MCF 10A (cell line): ENCODE results near the gene EFNB1. TPM values are rescaled to one million over a fixed set of nuclear protein-coding genes. Genes with fewer than 3 reads are reported as not detected.

Source experiments
- BruUV-seq: library from RNA; stranded (reverse); fragments of 400-500 nt; replicated peaks from 2 replicates; lab custom pipeline; 2021; lab: Mats Ljungman, UMichigan
- CTCF ChIA-PET: fragments of 300-600 bp; sonication (Branson Sonifier 250); formaldehyde crosslinking; extraction: SDS; loops from one replicate; lab custom pipeline; 2021; ENCODE audit warnings: antibody characterized with exemption, inconsistent platforms; lab: Yijun Ruan, JAX
- POLR2A ChIA-PET: fragments of 300-600, 350-650 bp; sonication (Branson Sonifier 250); formaldehyde crosslinking; extraction: SDS; loops from one replicate; lab custom pipeline; 2020; ENCODE audit warnings: antibody characterized with exemption, inconsistent platforms; lab: Yijun Ruan, JAX
- DNase-seq: peaks from one replicate; pipeline ENCODE4 v3.0.0-alpha.2; 2018; ENCODE audit not compliant: unreplicated experiment
- H3K27ac Mint-ChIP-seq: one replicate; pipeline ENCODE4 v1.8.0; 2022; ENCODE audit warnings: mild to moderate bottlenecking, low read depth, mixed read lengths; ENCODE audit not compliant: unreplicated experiment
- H3K27me3 Mint-ChIP-seq: one replicate; pipeline ENCODE4 v1.8.0; 2022; ENCODE audit warnings: mixed read lengths; ENCODE audit not compliant: insufficient read depth, unreplicated experiment
- H3K36me3 Mint-ChIP-seq: one replicate; pipeline ENCODE4 v1.8.0; 2022; ENCODE audit warnings: mild to moderate bottlenecking, moderate library complexity, mixed read lengths; ENCODE audit not compliant: insufficient read depth, unreplicated experiment
- H3K4me1 Mint-ChIP-seq: one replicate; pipeline ENCODE4 v1.8.0; 2022; ENCODE audit warnings: mixed read lengths; ENCODE audit not compliant: insufficient read depth, unreplicated experiment
- H3K4me3 Mint-ChIP-seq: one replicate; pipeline ENCODE4 v1.8.0; 2022; ENCODE audit warnings: mild to moderate bottlenecking, moderate library complexity, mixed read lengths; ENCODE audit not compliant: unreplicated experiment
- H3K9me3 Mint-ChIP-seq: one replicate; pipeline ENCODE4 v1.8.0; 2022; ENCODE audit warnings: mixed read lengths; ENCODE audit not compliant: unreplicated experiment
- CTCF ChIP-seq: fragments of 200-600 bp; IDR thresholded peaks from one replicate; pipeline ENCODE4 v1.8.0; 2022; ENCODE audit warnings: antibody characterized with exemption, mild to moderate bottlenecking; ENCODE audit not compliant: unreplicated experiment
- intact Hi-C: fragments of 100-400 bp; cut with micrococcal nuclease; formaldehyde crosslinking; loops from 2 replicates; pipeline ENCODE4 v1.14.1; 2022
- total RNA-seq: library from RNA; stranded (reverse); gene quantifications from 2 replicates; pipeline ENCODE4 v1.2.3, GENCODE V29; 2022

EFNB1 gene
- total RNA-seq, 1 experiment from 2014 or later, result 42.9 TPM

GRCh38 chrX:68823413-68824151 is 5.2 kb upstream of the EFNB1 start:
- intact Hi-C loops, result loop anchor here (2.0 to 10.0 kb wide), 5 partner anchors 311 to 1274 kb away; partner anchors contain the start of gene EDA
- peaks cover 37% of the 10 kb centered on the region for H3K27me3 Mint-ChIP-seq
- ChIA-PET POLR2A (interaction anchor here (0.6 kb wide), 1 partner anchor 212 kb away, joined by 3 read pairs; no protein-coding TSS in a partner anchor), CTCF (interaction anchor here (0.5 to 12.3 kb wide), 23 partner anchors 10 to 565 kb away, joined by 3 to 204 read pairs (median 4); partner anchors contain the start of gene PJA1)
- H3K36me3 Mint-ChIP-seq, result no peaks in the 10 kb centered on the region
- TF ChIP-seq CTCF, result no peak
- no peaks in the 10 kb centered on the region for H3K9me3 Mint-ChIP-seq
- H3K4me3 Mint-ChIP-seq, result no peak overlapping the region
- H3K4me1 Mint-ChIP-seq, result peaks cover 14% of the 10 kb centered on the region
- no peak for DNase-seq
- no peak overlapping the region for H3K27ac Mint-ChIP-seq
- BruUV-seq, result no TSS peak

- Mint-ChIP-seq H3K36me3 (no peaks in the 10 kb centered on the region), H3K27me3 (peaks cover 37% of the 10 kb centered on the region), H3K4me1 (peaks cover 14% of the 10 kb centered on the region), H3K9me3 (no peaks in the 10 kb centered on the region), H3K4me3 (no peak overlapping the region), H3K27ac (no peak overlapping the region)
- ChIA-PET POLR2A (no interaction called here), CTCF (interaction anchor here (0.6 to 12.3 kb wide), 12 partner anchors 10 to 565 kb away, joined by 3 to 204 read pairs (median 4); no protein-coding TSS in a partner anchor)
- no peak for TF ChIP-seq CTCF
- intact Hi-C loops, result loop anchor here (5.0 to 10.0 kb wide), 4 partner anchors 311 to 1273 kb away; partner anchors contain the start of gene EDA
- no peak for DNase-seq
- BruUV-seq, result no TSS peak
These were observed 4.7 kb upstream of the EFNB1 start for GRCh38 chrX:68824152-68824433.

- Mint-ChIP-seq H3K27ac (no peak overlapping the region), H3K4me3 (no peak overlapping the region), H3K36me3 (no peaks in the 10 kb centered on the region), H3K4me1 (peaks cover 14% of the 10 kb centered on the region), H3K9me3 (no peaks in the 10 kb centered on the region), H3K27me3 (peaks cover 37% of the 10 kb centered on the region)
- ChIA-PET CTCF (interaction anchor here (0.6 to 12.3 kb wide), 11 partner anchors 10 to 564 kb away, joined by 3 to 204 read pairs (median 5); no protein-coding TSS in a partner anchor), POLR2A (no interaction called here)
- BruUV-seq, result no TSS peak
- no peak for DNase-seq
- TF ChIP-seq CTCF, result no peak
- intact Hi-C loops, result loop anchor here (5.0 to 10.0 kb wide), 4 partner anchors 310 to 1273 kb away; partner anchors contain the start of gene EDA
These were observed 4.2 kb upstream of the EFNB1 start for GRCh38 chrX:68824565-68825125.
